NAMALWA (cell line): ENCODE results near the gene SEMA7A.
"Not testable (repeated sequence)": the region's sequence is repeated elsewhere in the genome, so short reads cannot be mapped to it uniquely, and the experiment has no call there.

Source experiments
- DNase-seq: peaks from one replicate; pipeline ENCODE4 v3.0.0-alpha.2; 2015; ENCODE audit warnings: low spot score

SEMA7A gene

DNA sequence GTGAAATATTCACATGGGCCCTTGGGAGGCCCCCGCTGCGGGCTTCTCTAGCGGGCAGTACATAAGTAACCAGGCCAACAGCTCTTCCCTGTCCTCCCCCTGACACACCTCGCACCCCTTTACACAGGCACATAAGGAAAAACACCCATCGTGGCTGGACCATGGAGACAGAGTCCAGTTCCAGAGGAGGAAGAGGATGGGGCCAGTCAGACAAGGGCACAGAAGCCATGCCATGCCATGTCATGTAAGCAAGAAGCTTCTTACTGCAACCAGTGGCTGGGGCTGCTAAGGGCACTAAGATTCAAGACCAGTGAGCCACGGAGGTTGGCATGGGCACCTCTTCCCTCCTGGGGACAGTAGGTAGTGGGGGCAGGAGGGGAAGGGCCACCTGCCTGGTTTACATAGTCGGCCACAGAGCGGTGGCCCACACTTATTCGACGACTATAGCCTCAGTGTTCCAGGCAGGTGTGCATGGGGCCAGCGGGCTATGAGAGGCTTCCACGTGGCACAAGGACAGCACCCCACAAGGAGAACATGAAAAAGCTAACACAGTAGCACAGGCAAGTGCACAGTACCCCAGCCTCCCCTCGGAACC is 60.6 kb downstream of the SEMA7A start:
- DNase-seq: no peak

DNA sequence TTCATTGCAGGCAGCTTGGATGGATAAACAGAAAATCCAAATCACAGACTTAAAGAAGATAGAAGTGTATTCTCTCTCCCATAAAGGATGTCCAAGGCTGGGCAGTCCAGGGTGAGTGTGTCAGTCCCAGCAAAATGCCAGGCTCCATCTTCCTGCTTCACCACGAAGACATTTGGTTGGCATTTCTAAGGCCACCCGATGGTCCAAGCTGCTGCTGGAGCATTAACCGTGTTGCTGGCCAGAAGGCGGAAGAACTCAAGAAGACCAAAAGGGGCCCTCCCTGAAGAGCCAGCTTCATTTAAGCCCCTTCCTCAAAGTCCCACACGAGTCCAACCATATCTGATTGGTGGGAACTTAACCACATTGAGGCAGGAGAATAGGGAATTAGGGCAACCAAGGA is 63.3 kb downstream of the SEMA7A start:
- no peak for DNase-seq

DNA sequence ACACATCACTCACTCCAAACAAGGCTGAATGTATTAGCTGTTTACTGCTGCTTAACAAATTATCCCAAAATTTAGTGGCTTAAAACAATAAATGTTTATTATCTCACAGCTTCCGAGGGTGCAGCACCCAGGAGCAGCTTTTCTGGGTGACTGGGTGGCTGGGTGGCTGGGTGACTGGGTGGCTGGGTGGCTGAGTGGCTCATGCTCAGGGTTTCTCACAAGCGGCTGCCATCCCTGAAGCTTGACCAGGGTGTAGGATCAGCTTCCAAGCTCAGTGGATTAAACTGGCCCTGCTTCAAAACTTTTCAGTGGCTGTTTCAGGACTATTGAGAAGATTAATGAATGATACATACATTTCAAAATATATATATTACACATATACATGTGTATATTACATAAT is 64.0 kb downstream of the SEMA7A start:
- DNase-seq: no peak

DNA sequence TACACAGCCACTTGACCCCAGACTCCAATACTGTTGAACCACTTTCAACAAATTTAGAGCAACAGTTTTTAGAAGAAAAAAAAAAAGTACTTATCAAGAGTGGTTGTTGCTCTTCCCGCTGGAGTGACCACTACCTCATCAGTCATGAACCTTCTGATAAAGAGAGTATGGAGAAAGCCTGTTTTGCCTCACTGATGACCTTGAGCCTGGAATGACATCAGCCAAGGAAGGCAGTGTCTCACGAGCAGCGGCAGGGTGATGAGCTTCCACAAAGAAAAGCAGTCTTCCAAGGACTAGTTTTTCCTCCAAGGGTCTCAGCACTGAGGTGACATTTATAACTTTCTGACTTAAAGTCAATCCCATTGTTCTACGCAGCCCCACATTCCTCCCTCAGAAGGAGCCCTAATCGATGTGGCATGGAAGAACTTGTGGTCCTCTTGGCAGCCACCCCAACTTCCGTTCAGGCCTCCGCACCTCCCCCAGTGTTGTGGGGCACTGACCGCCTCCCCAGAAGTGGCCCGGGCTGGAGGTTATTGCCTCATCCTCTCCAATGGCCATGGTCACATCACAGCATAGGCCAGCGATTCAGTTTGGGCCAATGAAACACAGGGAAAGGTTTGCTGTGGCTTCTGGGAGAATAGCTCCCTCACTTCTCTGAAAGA is 64.5 kb downstream of the SEMA7A start:
- DNase-seq: no peak

DNA sequence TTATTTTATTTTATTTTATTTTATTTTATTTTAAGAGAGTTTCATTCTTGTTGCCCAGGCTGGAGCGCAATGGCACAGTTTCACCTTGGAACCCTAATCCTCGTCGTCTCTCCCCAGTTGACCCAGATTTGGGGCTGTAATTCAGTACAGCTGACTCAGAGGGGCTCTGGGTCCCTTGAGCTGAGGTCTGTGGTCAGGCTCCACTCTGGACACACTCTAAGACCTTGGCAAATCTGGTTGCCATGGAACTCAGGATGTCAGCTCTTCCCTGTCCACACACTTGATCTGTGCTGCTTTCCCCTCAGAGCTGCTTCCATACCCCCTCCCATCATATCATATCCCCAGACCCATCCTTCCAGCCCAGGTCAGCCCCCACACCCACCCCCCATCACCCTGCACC is 65.6 kb downstream of the SEMA7A start:
- DNase-seq: no peak

DNA sequence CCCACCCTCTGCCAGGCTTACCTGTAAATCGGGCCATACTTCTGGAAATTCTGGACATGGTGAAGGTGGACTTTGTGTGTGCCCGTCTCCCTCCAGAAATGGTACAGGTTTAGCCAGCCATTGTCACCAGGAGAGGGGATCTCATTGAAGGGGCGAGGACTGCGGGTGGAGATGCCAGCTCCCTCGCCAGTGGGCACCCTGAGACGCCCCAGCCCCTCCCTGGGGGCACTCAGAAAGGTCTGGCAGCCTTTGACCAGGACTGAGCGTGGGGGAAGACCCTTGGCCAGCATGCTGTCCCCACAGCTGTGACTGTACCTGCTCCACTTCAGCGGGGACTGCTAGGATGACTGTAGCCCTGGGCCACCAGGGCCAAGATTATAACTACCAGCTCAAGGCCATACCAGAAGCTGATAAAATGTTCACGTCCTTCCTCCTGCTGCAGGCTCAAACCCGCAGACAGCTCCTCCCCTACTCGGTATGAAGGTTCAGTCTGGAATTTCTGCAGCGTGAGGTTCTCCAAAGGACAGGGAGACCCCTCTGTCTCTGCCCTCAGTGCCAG is 66.4 kb downstream of the SEMA7A start, which contains the start of gene CYP11A1:
Gene CYP11A1 (minus strand): TSS at position 351 of the 559 bp plus-strand sequence. CDS start 61 bp downstream, at position 290.
- no peak for DNase-seq

DNA sequence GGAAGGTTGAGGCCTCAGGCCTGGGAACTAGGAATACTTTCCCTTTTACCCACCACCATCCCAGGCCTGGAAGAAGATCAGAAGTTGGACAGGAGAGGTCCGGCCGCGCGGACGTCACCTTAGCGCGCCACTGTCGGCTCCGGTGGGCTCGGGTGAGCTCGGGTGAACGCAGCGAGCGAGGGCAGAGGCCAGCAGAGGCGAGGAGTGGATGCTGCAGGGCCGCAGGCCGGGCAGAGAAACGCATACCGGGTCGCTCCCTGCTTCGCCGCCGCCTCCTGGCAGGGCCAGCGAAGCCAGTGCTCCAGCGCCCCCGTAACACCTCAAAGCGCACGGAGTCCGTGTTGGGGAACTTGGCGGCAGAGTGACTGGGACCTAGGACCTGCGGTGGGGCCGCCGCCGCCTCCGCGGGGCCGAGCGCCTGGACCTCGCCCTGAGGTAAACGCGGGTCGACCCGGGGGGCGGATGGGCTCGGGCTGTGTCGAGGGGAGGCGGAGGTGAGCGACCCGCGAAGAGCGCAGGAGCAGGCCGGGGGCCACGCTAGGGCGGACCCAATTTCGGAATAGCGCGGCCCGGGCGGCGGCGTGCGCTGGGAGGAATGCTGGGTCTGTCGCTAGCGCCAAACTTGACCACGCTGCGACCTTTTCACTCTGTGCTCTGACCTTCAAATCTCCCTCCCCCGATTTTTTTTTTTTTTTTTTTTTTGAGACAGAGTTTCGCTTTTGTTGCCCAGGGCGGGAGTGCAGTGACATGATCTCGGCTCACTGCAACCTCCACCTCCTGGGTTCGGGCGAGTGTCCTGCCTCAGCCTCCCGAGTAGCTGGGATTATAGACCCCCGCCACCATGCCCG is 67.9 kb downstream of the SEMA7A start:
- no peak for DNase-seq

DNA sequence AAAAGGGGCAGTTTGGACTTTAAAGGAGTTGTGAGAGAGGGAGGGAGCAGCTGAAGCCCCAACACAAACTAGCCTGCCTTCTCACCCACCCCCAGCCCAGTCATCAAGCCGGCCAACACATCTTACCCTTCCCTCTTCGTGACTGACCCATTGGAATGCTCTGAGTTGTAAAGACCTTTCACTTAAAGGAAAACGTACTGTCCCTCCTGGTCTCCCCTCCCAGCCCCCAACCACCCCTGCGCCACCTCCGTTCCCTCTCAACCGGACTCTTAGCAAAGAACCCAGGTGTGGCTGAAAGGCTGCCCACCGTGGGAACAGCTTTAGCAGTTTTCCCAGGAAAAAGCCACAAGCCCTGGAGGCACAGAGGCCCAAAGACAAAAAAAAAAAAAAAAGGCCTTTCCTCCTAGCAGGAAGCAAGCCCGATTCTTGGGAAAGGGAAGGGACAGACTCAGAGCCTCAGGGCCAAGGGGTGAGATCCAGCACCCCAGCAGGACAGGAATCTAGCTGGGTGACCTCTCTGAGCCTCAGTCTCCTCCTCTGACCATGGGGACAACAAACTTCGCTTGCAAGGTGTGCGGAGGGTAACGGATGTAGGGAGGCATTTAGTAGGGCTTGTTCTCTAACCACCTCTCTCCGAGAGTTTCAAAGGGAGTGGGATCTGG is 68.7 kb downstream of the SEMA7A start:
- no peak for DNase-seq

DNA sequence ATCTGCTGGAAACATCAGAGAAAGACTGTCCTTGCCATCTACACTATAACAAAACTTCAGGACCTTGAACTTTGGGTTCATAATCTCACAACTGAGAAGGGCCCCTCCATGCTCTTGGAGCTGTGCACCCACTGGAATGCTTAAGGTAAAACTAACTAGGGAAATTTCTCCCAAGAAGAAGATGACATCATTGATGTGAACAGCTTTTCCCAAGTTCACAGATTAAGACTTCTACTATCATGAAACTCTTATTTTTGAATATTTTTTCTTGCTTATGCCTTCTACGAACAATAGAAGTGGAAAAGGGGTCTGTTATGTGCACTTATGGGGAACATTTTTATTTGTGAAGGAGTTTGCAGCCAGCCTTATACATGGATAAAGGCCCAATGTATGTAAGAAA is 71.3 kb downstream of the SEMA7A start:
- DNase-seq: no peak

DNA sequence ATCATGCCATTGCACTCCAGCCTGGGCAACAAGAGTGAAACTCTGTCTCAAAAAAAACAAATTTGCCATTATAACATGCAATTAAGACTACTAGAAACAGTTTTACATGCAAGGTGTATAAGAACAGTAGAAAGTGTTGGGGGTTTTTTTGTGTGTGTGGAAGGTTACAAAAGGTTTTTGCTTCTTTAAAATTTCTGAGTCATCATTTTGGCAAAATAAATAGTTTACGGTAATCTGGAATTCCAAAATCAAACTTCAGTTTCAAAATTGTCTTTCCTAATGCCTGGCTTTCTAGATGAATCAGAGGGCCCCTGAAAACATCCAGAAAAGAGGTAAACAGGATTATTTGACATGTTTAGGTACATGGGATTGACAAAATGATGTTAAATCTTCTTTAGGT is 72.9 kb downstream of the SEMA7A start:
- DNase-seq: not testable (repeated sequence)

DNA sequence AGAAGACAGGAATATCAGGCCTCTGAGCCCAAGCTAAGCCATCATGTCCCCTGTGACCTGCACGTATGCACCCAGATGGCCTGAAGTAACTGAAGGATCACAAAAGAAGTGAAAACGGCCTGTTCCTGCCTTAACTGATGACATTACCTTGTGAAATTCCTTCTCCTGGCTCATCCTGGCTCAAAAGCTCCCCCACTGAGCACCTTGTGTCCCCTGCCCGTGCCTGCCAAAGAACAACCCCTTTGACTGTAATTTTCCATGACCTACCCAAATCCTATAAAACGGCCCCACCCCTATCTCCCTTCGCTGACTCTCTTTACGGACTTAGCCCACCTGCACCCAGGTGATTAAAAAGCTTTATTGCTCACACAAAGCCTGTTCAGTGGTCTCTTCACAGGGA is 74.4 kb downstream of the SEMA7A start:
- DNase-seq: not testable (repeated sequence)
